ENCODE results near the gene CTRB2.
"Not testable (repeated sequence)": the region's sequence is repeated elsewhere in the genome, so short reads cannot be mapped to it uniquely, and the experiment has no call there.

The CTRB2 gene

GRCh38 chr16:75241955-75242354 is 35.0 kb upstream of the CTRB2 start:
- DNase-seq = no peak

DNA sequence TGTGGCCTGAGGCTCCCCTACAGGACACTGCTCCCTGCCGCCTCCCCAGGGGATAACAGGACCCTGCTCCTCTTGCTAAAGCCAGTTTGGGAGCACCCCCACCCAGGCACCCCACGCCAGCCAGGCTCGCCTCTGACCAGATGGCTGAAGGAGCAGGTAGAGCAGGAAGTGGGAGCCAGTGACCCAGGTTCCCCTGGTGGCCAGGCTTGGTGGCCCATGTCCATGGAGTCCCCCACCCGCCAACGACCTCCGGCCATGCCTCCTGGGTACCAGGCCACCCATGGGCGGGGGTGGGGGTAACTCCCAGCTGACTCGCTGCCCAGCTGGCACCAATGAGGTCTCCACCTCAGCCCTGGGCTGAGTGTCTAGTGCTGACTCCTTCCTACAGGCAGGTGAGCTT is 34.5 kb upstream of the CTRB2 start:
- DNase-seq = no peak

- not testable (repeated sequence) for DNase-seq
Observed at GRCh38 chr16:75240633-75241032, 33.7 kb upstream of the CTRB2 start.

GRCh38 chr16:75239542-75240122 is 32.7 kb upstream of the CTRB2 start:
- no peak for DNase-seq

GRCh38 chr16:75238853-75239541 is 32.0 kb upstream of the CTRB2 start:
- DNase-seq = no peak

GRCh38 chr16:75238132-75238852 is 31.3 kb upstream of the CTRB2 start:
- DNase-seq = no peak

DNA sequence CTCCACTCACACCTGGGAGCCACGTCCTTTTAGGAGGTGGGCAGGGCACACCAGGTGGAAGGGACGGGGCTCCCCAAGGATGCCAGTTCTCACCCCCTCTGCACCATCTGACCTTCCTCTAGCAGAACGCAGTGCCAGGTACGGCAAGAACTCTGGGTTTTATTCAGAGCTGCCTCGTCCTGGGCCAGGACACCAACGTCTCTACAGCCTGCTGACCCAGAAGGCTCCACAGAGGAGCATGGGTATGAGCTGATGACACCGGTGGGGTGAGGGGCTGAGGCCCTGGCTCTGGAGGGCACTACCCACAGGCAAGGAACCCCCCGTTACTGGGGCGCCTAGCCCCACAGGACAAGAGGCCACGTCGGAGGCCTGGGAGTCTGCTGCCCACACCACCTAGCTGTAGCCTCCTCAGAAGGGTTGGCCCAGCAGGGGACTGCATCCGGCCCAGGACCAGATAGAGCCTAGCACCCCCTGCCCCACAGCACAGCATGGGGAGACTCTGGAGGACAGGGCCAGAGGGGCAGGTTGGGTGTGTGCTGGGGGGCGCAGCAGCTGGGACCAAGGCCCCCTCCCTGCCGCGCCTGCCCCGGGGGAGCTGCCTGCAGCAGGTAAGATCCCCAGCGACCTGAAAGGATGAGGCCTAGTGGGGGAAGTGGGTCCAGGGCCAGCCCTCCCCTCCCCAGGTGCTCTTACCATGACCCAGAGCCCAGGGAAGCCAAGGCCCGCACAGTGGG is 30.6 kb upstream of the CTRB2 start:
- DNase-seq = no peak

GRCh38 chr16:75236736-75237397 is 29.9 kb upstream of the CTRB2 start:
- DNase-seq = no peak

- DNase-seq = no peak
Observed at GRCh38 chr16:75236232-75236631, 29.3 kb upstream of the CTRB2 start.

DNA sequence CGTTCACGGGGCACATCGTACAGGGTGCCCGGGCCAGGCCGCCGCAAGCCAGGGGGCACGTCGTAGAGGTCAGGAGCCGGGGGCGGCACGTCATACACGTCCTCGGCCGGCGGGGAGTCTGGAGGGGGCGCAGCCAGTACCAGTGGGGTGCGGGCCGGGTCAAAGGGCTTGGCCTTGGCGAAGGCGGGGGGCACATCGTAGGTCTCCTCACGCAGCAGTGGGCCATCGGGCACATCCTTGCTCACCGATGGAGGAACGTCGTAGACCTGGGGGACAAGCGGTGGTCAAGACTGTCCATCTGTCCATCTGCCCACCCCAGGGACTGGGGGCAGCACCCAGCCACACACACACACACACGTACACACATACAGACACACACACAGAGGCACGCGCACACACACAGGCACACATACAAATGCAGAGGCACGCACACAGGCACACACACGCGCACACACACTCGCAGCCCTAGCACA is 28.8 kb upstream of the CTRB2 start:
- DNase-seq = no peak

- no peak for DNase-seq
Observed at GRCh38 chr16:75234856-75235696, 28.1 kb upstream of the CTRB2 start.

DNA sequence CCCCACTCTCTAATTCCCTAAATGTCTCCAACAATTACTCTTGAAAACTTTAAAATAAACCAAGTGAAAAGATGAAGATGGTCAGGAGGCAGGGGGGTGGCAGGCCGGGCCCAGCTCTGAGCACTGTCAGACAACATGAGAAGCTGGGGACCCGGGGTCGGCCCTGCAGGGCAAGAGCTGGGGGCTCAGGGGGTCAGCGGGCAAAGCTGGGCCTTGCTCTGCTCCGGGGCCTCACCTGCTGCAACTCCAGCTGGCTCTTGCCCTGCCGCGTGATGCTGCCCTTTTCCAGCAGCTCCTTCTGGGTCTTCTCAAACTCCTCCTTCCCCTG is 26.6 kb upstream of the CTRB2 start:
- no peak for DNase-seq

GRCh38 chr16:75231570-75231969 is 24.6 kb upstream of the CTRB2 start:
- DNase-seq = no peak

DNA sequence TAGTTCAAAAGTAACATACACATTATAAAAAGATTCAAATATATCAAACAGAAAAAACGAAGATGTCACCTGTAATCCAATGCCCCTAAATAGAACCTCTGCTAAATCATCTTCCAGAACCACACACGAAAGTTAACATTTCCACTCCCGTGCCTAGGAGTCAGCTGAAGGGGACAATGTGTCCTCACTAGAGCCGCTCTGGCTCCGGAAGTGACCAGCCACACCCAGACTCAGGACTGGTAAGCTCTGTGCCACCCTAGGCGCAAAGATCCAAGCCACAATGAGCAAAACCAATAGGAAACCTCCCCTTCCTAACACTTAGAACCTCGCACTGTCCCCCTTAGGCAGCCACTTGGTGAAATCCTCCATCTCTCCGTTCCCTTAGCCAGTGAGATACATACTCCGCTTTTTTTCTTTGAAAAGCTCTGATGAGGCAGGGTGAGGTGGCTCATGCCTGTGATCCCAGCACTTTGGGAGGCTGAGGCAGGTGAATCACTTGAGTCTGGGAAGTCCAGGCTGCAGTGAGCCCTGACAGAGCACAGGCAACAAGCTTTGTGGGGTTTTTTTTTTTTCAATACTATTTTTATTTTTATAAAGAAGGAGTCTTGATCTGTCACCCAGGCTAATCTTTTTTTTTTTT is 23.6 kb upstream of the CTRB2 start:
- no peak for DNase-seq

DNA sequence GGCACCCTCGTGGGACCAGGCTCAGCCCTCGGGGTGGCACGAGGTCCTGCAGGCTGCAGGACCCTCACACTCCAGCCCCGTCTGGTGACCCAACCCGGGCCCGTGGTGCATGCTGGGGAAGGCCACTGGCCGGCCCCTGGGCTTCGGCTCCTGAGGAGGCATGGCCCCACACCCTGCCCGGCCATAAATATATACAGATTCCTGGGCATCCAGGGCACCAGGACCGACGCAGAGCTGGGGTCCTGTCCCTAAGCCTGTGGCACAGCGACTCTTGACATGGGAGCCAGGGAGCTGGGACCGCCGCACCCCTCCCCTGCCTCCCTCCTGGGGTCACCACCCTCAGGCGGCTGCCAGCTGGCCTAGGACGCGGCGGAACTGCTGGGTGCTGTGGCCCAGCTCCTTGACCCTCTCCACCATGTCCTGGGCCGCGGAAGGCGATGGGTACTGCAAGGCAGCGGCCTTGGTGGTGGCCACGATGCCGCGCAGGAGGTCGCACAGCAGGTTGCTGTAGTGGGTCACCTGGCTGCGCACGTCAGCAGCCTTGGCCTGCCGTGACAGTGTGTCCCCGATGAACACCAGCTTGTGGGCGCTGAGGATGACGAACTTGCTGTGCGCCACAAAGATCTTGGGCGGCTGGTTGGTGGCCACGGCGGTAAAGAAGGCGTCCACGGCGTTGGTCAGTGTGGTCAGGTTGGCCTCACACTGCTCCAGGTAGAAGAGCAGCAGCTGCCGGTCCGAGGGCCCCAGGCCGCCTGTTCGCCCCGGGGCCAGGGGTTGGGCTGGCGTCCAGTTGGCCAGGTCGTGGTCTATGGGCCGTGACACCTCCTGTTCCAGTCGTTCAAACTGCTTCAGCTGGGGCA is 22.4 kb upstream of the CTRB2 start:
- no peak for DNase-seq

- no peak for DNase-seq
Observed at GRCh38 chr16:75228143-75228976, 21.4 kb upstream of the CTRB2 start.

DNA sequence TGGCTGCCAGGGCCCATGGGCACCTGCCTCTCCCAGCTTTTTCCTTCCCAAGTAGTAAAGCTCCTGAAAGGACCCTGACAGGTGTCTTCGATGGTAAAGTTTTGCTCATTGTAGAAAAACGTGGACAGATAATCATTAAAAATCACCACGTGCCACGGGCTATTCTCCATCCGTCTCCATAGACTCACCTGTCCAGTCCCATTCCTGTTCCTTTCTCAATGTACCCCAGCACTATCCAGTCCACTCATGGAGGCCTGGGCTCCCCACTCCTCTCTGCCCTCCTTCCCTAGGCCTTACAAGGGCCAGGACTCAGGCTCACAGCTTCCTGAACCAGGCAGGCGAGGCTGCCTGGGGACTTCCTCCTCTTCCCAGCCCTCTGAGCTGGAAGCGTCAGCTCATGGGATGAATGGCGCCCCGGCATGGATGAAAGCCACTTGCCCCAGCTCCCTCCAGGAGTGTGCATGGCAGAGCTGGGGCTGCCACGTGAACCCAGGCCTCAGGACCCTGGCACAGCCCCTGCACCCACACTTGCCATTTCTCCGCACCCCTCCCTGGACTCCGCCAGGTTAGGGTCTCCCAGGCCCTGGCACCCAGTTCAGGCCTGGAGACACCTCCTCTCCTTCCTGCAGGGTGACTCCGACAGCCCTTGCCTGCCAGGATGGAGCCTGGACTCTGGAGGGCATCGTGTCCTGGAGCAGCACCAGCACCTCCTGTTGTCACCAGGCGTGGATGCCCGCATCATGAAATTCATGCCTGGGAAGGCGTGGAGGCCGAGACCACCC is 20.6 kb upstream of the CTRB2 start:
- DNase-seq = no peak

GRCh38 chr16:75226550-75227360 is 19.8 kb upstream of the CTRB2 start:
- DNase-seq = no peak

Measured in retina (tissue), 1 donor.